Mesothelial cell of epicardium (in vitro differentiated cells): ENCODE data around the gene FBXL4. TPM values are rescaled to one million over a fixed set of nuclear protein-coding genes. Genes with fewer than 3 reads are reported as not detected.

Experiments
- DNase-seq, 2 experiments: peaks; one replicate each; pipeline ENCODE4 v3.0.0; 2021; ENCODE audit warnings: low spot score in 2 of 2; ENCODE audit not compliant: unreplicated experiment in 2 of 2
- H3K27ac Mint-ChIP-seq: 2 replicates; pipeline ENCODE4 v1.8.0; 2021; ENCODE audit warnings: mixed read lengths
- H3K27me3 Mint-ChIP-seq: 2 replicates; pipeline ENCODE4 v1.8.0; 2021; ENCODE audit warnings: low read depth, mixed read lengths
- H3K36me3 Mint-ChIP-seq: 2 replicates; pipeline ENCODE4 v1.8.0; 2021; ENCODE audit warnings: mixed read lengths
- H3K4me1 Mint-ChIP-seq: 2 replicates; pipeline ENCODE4 v1.8.0; 2021; ENCODE audit warnings: mixed read lengths
- H3K4me3 Mint-ChIP-seq: 2 replicates; pipeline ENCODE4 v1.8.0; 2021; ENCODE audit warnings: mild to moderate bottlenecking, moderate library complexity, mixed read lengths
- H3K9me3 Mint-ChIP-seq: 2 replicates; pipeline ENCODE4 v1.8.0; 2021; ENCODE audit warnings: mixed read lengths
- total RNA-seq: library from RNA; stranded (reverse); gene quantifications from 3 replicates; pipeline ENCODE4 v1.2.1, GENCODE V29; 2021
- TF ChIP-seq, protein P1 (sequence below): fragments of 200-600 bp; sonication (generic); IDR thresholded peaks from one replicate; pipeline ENCODE4 v1.5.0; 2021; ENCODE audit warnings: antibody characterized with exemption; ENCODE audit not compliant: unreplicated experiment

Gene FBXL4
- total RNA-seq, 1 donor from 2014 or later: 21.2 TPM

DNA sequence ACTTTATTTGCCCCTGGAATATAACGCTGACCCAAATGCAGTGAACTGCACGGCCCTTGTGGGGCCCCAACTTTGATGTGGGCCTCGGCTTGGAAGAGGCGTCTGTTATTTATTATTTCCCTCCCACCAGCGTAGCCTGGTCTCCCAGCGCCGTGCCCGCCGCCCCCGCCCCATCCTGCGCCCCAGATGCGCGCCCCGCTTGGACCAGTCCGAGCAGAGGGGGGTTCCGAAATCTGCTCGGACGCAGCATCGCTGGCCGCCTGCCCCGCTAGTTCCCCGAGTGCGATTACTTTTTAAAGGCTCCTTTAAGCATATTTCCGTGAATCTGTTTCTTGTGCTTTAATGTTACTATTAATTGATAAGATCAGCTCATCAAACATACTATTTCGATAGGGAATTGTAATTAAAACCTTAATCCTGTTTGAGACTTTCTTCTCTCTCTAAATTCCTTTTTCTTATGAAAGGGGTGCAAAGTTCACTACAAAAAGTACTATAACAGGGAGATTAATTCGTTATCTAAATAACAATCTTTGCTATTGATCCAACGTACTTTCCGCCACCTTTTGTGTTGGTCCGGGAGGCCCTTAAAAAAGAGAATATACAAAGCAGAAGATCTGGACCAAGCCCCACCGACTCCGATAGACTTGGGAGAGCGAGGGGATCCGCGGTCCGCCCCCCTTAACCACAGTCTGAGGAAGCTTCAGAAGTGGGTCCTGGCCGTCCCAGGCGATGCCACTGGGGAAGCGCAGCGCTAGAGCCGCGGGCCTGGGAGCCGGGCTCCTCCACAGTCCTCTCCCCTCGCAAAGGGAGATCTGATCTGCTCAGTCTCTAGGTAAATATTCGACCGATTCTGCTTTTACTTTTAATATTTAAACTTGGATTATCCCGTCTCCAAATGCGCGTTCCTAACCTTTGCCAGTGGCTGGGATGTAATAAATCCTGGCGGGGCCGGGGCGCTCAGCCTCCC is 103.2 kb downstream of the FBXL4 start:
- Mint-ChIP-seq H3K9me3 (no peaks in the 10 kb centered on the region), H3K36me3 (no peaks in the 10 kb centered on the region), H3K4me1 (peaks cover 15% of the 10 kb centered on the region), H3K27me3 (peaks cover 97% of the 10 kb centered on the region), H3K4me3 (peak overlapping the region; percentile 44), H3K27ac (no peak overlapping the region)
- TF ChIP-seq, protein P1, sequence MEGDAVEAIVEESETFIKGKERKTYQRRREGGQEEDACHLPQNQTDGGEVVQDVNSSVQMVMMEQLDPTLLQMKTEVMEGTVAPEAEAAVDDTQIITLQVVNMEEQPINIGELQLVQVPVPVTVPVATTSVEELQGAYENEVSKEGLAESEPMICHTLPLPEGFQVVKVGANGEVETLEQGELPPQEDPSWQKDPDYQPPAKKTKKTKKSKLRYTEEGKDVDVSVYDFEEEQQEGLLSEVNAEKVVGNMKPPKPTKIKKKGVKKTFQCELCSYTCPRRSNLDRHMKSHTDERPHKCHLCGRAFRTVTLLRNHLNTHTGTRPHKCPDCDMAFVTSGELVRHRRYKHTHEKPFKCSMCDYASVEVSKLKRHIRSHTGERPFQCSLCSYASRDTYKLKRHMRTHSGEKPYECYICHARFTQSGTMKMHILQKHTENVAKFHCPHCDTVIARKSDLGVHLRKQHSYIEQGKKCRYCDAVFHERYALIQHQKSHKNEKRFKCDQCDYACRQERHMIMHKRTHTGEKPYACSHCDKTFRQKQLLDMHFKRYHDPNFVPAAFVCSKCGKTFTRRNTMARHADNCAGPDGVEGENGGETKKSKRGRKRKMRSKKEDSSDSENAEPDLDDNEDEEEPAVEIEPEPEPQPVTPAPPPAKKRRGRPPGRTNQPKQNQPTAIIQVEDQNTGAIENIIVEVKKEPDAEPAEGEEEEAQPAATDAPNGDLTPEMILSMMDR: no peak
- DNase-seq: no peak

DNA sequence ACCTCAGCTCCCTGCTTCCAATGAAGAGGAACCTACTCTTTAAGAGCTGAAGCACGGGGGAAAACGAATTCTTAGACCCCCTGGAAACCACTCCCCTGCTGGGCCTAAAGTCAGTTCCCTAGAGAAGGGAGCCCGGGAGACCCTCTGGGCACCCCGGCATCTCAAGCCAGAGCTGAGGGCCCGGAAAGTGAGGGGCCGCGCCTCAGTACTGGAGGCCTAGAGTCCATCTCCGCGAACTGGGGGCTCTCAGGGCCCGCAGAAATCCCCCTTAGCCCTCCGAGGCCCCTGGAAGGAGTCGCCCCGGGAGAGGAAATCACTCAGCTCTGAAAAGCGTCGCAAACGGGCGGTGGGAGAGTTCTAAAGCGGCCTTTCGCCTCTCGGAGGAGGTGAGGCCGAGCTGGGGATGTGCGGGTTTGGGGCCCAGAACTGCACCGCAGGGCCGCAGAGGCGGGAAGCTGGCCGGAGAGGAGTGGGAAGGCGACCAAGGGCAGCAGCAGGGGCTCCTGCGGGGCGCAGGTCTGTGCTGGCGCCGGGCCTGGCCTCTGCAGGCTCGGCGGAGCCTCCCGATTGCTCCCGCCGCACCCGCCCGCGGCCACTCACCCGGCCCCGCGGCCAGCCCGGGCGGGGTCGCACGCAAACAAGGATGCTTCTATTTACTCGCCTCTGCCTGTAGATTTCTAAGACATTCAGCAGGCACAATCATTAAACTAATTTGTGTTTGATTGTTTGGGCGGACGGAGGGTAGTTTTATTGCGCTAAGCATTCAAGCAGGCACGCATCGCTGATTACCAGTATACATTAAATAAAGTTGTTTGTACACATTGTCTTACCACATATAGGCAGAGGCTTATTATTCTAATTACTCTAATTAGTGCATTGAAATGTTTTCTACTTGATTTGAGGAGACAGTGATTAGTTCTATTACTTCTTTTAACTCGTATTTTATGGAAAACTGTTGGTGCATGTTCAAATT is 104.2 kb downstream of the FBXL4 start:
- H3K4me3 Mint-ChIP-seq: no peak overlapping the region
- H3K9me3 Mint-ChIP-seq: no peaks in the 10 kb centered on the region
- no peaks in the 10 kb centered on the region for H3K36me3 Mint-ChIP-seq
- no peak for DNase-seq
- peaks cover 15% of the 10 kb centered on the region for H3K4me1 Mint-ChIP-seq
- H3K27ac Mint-ChIP-seq: no peak overlapping the region
- TF ChIP-seq, protein P1: no peak
- peaks cover 96% of the 10 kb centered on the region for H3K27me3 Mint-ChIP-seq

DNA sequence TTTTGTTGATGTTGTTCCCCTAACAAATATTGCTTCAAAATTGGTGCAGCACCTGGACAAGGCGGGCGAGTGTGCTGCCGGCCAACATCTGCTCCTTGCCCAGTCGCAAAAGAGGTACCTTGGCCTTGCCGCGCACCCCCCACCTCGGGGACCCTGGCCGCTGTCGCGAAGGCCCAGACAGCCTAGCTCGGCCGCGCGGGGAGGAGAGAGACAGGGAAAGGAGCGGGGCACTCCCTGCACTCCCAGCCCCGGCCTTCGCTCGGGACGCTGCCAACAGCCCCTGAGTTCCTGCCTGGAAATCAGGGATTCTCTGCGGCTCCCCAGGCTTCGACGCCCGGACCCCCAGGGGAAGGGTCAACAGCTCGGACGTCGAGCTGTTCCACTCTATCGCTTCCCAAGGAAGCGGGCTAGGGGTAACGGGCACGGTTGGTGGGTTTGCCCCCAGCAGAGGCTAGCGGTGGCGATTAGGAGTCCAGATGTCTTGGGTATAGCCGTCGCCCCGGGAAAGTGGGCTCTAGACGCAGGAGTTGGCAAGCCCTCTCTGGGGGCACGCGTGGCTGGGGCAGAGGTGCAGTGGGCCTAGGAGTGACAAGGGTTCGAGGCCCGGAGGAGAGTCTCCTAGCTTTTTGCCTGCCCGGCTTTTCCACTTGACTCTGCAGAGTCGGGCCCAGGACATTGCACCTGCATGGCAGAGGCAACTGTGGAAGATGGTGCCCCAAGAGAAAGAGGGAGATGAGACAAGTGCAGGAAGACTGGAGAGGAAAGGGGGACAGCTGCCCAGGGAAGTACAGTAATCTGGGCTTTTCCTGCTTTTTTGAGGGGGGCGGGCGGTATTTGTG is 105.2 kb downstream of the FBXL4 start:
- Mint-ChIP-seq H3K9me3 (no peaks in the 10 kb centered on the region), H3K27ac (no peak overlapping the region), H3K4me3 (no peak overlapping the region), H3K27me3 (peaks cover 98% of the 10 kb centered on the region), H3K4me1 (peaks cover 15% of the 10 kb centered on the region), H3K36me3 (no peaks in the 10 kb centered on the region)
- TF ChIP-seq, protein P1: no peak
- DNase-seq: no peak

DNA sequence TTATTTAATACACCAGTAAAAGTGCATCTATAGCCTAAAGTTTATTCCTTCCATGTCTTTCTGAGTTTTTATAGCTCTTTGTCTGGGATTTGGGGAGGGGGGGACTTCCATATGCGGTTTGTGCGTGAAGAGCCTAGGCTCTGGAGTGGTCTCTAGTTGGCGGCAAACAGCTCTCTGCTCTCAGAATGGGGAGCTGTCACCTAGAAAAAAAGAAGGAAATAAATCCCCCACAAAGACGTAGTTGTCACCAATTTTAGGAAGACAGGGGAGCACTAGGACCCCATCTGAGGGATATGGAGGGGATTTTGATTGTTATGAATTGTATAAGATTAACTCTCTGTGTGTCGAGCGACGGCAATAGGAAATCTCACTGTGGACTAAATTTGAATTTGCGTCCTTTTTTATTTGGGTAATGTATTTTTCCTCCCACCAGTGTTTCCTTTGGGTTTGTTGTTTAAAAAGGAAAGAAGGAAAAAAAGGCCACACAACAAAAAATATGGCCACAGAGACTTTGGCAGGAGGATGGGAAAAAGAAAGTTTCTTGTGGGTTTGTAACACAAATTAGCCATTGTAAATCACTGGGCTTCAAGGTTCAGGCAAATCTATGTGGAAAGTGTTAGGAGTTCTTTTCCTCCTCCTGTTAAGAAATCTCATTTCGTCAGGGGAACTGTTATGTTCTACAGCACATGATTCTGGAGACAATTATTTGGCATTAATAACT is 106.0 kb downstream of the FBXL4 start:
- H3K4me3 Mint-ChIP-seq: no peak overlapping the region
- H3K27ac Mint-ChIP-seq: no peak overlapping the region
- H3K9me3 Mint-ChIP-seq: no peaks in the 10 kb centered on the region
- no peak for DNase-seq
- peaks cover 15% of the 10 kb centered on the region for H3K4me1 Mint-ChIP-seq
- H3K27me3 Mint-ChIP-seq: peaks cover 98% of the 10 kb centered on the region
- TF ChIP-seq, protein P1: no peak
- H3K36me3 Mint-ChIP-seq: no peaks in the 10 kb centered on the region
